Loucy (cell line): Measurements from ENCODE around the gene NSDHL.

ENCODE experiments used
- H2AFZ ChIP-seq: fragments of 200-600 bp; sonication (generic); 2 replicates; pipeline ENCODE4 v1.6.0; 2016; ENCODE audit warnings: antibody characterized with exemption, mild to moderate bottlenecking, low read length, moderate library complexity
- H3F3A ChIP-seq: fragments of 200-600 bp; 2 replicates; pipeline ENCODE4 v1.6.0; 2016; ENCODE audit warnings: antibody characterized with exemption, low read depth, mild to moderate bottlenecking
- H3K27me3 ChIP-seq: fragments of 200-600 bp; sonication (generic); 2 replicates; pipeline ENCODE4 v1.6.1; 2014; ENCODE audit warnings: low read length, mild to moderate bottlenecking; ENCODE audit not compliant: insufficient read depth, poor library complexity, severe bottlenecking
- H3K36me3 ChIP-seq: fragments of 200-600 bp; sonication (generic); 2 replicates; pipeline ENCODE4 v1.6.1; 2016; ENCODE audit warnings: low read length; ENCODE audit not compliant: insufficient read depth
- H3K4me1 ChIP-seq: fragments of 200-600 bp; sonication (generic); 2 replicates; pipeline ENCODE4 v1.5.1; 2014; ENCODE audit warnings: low read length, mild to moderate bottlenecking; ENCODE audit not compliant: insufficient read depth, poor library complexity, severe bottlenecking
- H3K4me2 ChIP-seq: fragments of 200-600 bp; sonication (generic); 2 replicates; pipeline ENCODE4 v1.6.0; 2014; ENCODE audit warnings: antibody characterized with exemption, low read length, low read depth, mild to moderate bottlenecking; ENCODE audit not compliant: poor library complexity, severe bottlenecking
- H3K4me3 ChIP-seq: fragments of 200-600 bp; sonication (generic); 2 replicates; pipeline ENCODE4 v1.5.1; 2014; ENCODE audit warnings: low read length, mild to moderate bottlenecking, mixed read lengths; ENCODE audit not compliant: poor library complexity, severe bottlenecking
- H3K79me2 ChIP-seq: fragments of 200-600 bp; sonication (generic); 2 replicates; pipeline ENCODE4 v1.6.1; 2014; ENCODE audit warnings: low read length; ENCODE audit not compliant: insufficient read depth
- H3K9ac ChIP-seq: fragments of 200-600 bp; sonication (generic); 2 replicates; pipeline ENCODE4 v1.6.0; 2014; ENCODE audit warnings: mild to moderate bottlenecking, low read depth, low read length, moderate library complexity; ENCODE audit not compliant: poor library complexity, severe bottlenecking
- H3K9me2 ChIP-seq: fragments of 200-600 bp; sonication (generic); replicated peaks from 2 replicates; pipeline ENCODE4 v1.6.1; 2016; ENCODE audit warnings: low read depth, low read length, mixed read lengths
- H3K9me3 ChIP-seq: fragments of 200-600 bp; sonication (generic); 2 replicates; pipeline ENCODE4 v1.6.1; 2014; ENCODE audit warnings: mild to moderate bottlenecking, antibody characterized with exemption, low read length, low read depth; ENCODE audit not compliant: insufficient read depth
- H4K20me1 ChIP-seq: fragments of 200-600 bp; sonication (generic); 2 replicates; pipeline ENCODE4 v1.6.0; 2014; ENCODE audit warnings: antibody characterized with exemption, low read length, mild to moderate bottlenecking; ENCODE audit not compliant: insufficient read depth, poor library complexity, severe bottlenecking
- EZH2phosphoT487 ChIP-seq: fragments of 200-600 bp; IDR thresholded peaks from 2 replicates; pipeline ENCODE4 v1.6.1; 2018; ENCODE audit warnings: antibody characterized with exemption, mild to moderate bottlenecking, moderate library complexity, borderline replicate concordance
- TF ChIP-seq, protein P1 (sequence below): fragments of 200-600 bp; sonication (generic); conservative IDR thresholded peaks from 2 replicates; pipeline ENCODE4 v1.5.1; 2014; ENCODE audit warnings: mild to moderate bottlenecking, antibody characterized with exemption, low read length

Gene NSDHL

GRCh38 chrX:152865232-152865920 lies 34.5 kb downstream of the NSDHL start:
- peaks cover 63% of the 10 kb centered on the region; the same call in 1 of the 2 replicates for H3K36me3 ChIP-seq
- TF ChIP-seq, protein P1, sequence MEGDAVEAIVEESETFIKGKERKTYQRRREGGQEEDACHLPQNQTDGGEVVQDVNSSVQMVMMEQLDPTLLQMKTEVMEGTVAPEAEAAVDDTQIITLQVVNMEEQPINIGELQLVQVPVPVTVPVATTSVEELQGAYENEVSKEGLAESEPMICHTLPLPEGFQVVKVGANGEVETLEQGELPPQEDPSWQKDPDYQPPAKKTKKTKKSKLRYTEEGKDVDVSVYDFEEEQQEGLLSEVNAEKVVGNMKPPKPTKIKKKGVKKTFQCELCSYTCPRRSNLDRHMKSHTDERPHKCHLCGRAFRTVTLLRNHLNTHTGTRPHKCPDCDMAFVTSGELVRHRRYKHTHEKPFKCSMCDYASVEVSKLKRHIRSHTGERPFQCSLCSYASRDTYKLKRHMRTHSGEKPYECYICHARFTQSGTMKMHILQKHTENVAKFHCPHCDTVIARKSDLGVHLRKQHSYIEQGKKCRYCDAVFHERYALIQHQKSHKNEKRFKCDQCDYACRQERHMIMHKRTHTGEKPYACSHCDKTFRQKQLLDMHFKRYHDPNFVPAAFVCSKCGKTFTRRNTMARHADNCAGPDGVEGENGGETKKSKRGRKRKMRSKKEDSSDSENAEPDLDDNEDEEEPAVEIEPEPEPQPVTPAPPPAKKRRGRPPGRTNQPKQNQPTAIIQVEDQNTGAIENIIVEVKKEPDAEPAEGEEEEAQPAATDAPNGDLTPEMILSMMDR, result no peak
- no peak for TF ChIP-seq EZH2phosphoT487

GRCh38 chrX:152866386-152866785 lies 35.5 kb downstream of the NSDHL start:
- no peak overlapping the region for H3K4me3 ChIP-seq

More at GRCh38 chrX:152865232-152865920, 34.5 kb downstream of the NSDHL start:
- Histone ChIP-seq H3K9ac (no peak overlapping the region), H3K79me2 (no peaks in the 10 kb centered on the region), H3K9me2 (no peaks in the 10 kb centered on the region), H3K4me3 (no peak overlapping the region), H4K20me1 (no peaks in the 10 kb centered on the region), H3K4me2 (no peak overlapping the region), H3K27me3 (no peaks in the 10 kb centered on the region), H3K4me1 (no peaks in the 10 kb centered on the region), H2AFZ (no peak overlapping the region), H3K9me3 (no peaks in the 10 kb centered on the region), H3F3A (no peaks in the 10 kb centered on the region)

GRCh38 chrX:152869972-152870371 lies 39.1 kb downstream of the NSDHL start:
- Histone ChIP-seq H3K36me3 (peaks cover 34% of the 10 kb centered on the region; the same call in 1 of the 2 replicates), H3K9me3 (no peaks in the 10 kb centered on the region), H3K4me2 (no peak overlapping the region), H3K27me3 (no peaks in the 10 kb centered on the region), H2AFZ (no peak overlapping the region), H3K4me1 (no peaks in the 10 kb centered on the region), H3K4me3 (no peak overlapping the region), H3K79me2 (no peaks in the 10 kb centered on the region), H3K9me2 (no peaks in the 10 kb centered on the region), H3F3A (no peaks in the 10 kb centered on the region), H3K9ac (no peak overlapping the region), H4K20me1 (no peaks in the 10 kb centered on the region)
- no peak for TF ChIP-seq EZH2phosphoT487
- TF ChIP-seq, protein P1, result no peak

More at GRCh38 chrX:152866386-152866785, 35.5 kb downstream of the NSDHL start:
- Histone ChIP-seq H3K9me2 (no peaks in the 10 kb centered on the region), H3K4me1 (no peaks in the 10 kb centered on the region), H3K9ac (no peak overlapping the region), H3K79me2 (no peaks in the 10 kb centered on the region), H3K4me2 (no peak overlapping the region), H3K36me3 (peaks cover 59% of the 10 kb centered on the region; the same call in 1 of the 2 replicates), H3F3A (no peaks in the 10 kb centered on the region), H3K27me3 (no peaks in the 10 kb centered on the region), H3K9me3 (no peaks in the 10 kb centered on the region), H2AFZ (no peak overlapping the region), H4K20me1 (no peaks in the 10 kb centered on the region)
- TF ChIP-seq, protein P1, result no peak
- TF ChIP-seq EZH2phosphoT487, result no peak
